GM18508 (cell line): ENCODE data around the gene TRAPPC13.
A peak's percentile ranks its signal among the peaks of the same experiment; 100 is the strongest.
"Not testable (repeated sequence)": the region's sequence is repeated elsewhere in the genome, so short reads cannot be mapped to it uniquely, and the experiment has no call there.

Experiments
- ATAC-seq: cut with Tn5 transposase; IDR thresholded peaks from one replicate; pipeline ENCODE4 v1.9.1; 2021; ENCODE audit warnings: moderate number of reproducible peaks; ENCODE audit not compliant: insufficient read depth, unreplicated experiment

TRAPPC13 gene

DNA sequence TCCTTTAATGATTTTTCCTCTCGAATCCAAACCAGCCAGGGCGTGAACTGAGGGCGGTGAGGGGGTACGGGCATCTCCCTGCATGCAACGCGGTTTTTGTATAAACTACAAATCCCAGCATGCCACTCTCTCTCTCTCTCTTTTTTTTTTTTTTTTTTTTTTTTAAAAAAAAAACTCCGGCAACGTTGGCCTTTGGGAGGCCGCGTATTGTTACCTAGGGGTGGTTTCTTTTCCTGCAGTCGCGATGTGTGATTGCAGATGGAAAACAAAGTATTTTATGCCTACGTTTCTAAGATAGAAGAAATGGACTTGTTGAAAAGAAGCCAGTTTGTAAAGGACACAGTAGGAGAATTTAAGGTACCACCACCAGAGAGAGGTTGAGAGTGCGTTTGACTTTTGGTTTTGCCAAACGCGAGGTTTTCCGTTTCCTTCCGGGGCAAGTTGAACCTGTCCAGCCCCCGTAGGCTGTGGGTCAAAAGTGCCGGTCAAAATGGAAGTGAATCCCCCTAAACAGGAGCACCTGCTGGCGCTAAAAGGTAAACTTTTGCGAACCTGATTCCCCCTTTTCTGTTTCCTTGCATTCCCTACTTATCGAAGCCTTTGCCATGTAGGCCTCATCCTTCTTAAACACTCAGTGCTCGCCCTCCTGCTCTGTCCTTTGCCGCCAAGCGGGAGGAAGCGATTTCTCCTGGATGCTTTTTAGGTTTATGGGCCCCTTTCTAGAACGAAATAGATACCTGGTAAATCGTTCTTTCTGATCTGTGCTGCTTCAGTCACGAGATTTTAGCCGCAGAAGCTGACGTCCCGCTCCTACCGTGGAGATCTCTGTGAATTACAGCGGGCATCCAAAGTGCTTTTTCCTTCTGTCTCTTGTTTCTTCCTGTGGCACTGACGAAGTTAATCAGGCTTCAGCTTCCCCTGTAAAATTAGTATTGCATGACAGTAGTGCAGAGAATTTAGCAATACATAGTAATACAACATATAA, at the start of gene TRAPPC13, which contains the start of gene SHLD3:
TSS of gene TRAPPC13 (plus strand) at position 457 of the 985 bp plus-strand sequence. CDS start at position 491, 34 bp downstream.
TSS of gene SHLD3 (plus strand) at position 457 of the 985 bp plus-strand sequence. CDS start 4,561 bp downstream, outside the sequence.
- ATAC-seq, result peak; percentile 56

DNA sequence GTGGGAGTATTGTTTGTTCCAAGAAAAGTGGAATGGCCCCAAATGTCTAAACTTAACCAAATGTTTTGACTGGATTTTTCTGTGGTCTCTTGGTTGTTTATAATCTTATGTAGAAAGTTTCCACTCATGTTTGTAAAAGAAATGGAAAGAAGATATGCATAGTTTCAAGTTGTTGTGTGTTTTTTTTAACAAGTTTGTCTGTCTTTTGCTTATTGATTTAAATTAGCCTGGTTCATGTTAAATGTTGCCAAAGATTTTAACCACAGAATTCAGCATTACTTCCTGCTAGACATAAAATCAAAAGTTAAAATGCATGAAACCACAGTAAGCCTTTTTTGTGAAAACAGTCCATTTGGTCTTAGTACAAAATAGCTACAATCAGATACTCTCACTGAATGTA, 47.7 kb upstream of the TRAPPC13 start:
- ATAC-seq, result no peak

DNA sequence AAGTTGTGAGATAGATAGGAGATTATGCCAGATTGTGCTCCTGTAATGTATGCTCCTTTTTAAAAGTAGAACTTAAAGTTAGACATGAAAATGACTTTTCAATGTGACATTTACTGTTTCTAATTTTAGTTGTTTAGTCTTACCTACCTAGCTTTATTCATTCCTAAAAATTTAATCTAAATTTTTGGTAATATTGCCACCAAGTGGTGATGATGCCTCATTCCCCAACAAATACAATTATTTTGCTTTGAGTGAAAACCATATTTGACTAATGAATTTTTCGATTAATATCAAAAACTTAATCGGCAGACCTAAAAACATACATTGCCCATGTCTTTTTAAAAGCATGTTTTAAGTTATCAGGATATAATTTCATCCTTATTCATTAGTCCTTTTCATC, 36.1 kb upstream of the TRAPPC13 start:
- ATAC-seq, result no peak

DNA sequence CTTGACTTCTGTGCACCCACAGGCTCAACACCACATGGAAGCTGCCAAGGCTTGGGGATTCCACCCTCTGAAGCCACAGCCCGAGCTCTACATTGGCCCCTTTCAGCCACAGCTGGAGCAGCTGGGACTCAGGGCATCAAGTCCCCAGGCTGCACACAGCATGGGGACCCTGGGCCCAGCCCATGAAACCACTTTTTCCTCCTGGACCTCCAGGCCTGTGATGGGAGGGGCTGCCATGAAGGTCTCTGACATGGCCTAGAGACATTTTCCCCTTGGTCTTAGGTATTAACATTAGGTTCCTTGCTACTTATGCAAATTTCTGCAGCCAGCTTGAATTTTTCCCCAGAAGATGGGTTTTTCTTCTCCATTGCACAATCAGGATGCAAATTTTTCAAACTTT, 23.1 kb upstream of the TRAPPC13 start:
- not testable (repeated sequence) for ATAC-seq

DNA sequence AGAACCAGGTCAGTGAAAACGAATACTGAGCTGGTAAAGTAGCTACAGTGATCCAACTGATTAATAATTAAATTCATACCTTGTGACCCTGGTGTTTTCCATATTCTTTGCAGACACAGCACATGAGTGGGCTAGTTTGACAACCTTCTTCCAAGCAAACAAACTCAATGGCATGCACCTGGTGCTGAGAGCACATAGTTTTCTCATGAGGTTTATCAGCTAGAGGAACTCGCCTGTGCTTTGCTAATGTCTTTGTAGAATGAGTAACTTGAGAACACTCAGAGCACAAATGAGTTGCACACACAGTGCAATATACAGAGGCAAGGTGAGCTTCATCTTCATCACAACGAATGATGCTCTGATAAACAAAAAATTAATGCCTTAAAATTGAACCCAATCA, 13.3 kb upstream of the TRAPPC13 start:
- ATAC-seq, result no peak

- no peak for ATAC-seq
Observed at GRCh38 chr5:65612298-65612907, 12.4 kb upstream of the TRAPPC13 start.

GRCh38 chr5:65620021-65620420, 4.8 kb upstream of the TRAPPC13 start:
- no peak for ATAC-seq

DNA sequence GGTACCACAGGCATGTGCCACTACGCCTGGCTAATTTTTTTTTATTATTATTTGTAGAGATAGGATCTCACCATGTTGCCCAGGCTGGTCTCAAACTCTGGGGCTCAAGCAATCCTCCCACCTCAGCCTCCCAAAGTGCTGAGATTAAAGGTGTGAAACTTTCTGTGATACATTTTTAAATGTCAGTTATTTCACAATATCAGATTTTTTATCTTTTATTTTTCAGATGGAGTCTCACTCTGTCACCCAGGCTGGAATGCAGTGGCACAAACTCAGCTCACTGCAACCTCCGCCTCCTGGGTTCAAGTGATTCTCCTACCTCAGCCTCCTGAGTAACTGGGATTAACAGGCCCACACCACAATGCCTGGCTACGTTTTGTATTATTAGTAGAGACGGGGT, 2.9 kb upstream of the TRAPPC13 start:
- not testable (repeated sequence) for ATAC-seq

DNA sequence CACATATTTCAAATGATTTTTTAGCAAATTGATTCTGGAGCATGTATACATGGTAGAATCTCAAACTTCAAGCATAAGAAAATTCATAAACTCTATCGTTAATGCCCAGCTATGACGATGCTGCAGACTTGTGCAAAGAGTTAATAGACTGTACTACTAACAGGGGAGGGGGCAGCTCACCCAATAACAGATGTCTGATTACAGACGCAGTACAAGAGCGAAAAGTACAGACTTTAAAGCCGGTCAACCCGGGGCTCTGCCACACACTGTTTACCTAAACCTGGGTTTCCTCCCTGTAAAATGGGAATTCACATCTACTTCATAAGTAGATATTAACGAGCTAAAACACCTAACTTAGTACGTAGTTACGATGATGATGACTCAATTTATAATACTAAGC, 1.3 kb upstream of the TRAPPC13 start:
- no peak for ATAC-seq

GRCh38 chr5:65624025-65624570, 729 bp upstream of the TRAPPC13 start, which contains the start of gene TRIM23:
Gene TRIM23, minus strand, starts transcription at chr5:65624333. Its CDS starts 59 bp downstream, at chr5:65624274.
- ATAC-seq, result peak; percentile 81

DNA sequence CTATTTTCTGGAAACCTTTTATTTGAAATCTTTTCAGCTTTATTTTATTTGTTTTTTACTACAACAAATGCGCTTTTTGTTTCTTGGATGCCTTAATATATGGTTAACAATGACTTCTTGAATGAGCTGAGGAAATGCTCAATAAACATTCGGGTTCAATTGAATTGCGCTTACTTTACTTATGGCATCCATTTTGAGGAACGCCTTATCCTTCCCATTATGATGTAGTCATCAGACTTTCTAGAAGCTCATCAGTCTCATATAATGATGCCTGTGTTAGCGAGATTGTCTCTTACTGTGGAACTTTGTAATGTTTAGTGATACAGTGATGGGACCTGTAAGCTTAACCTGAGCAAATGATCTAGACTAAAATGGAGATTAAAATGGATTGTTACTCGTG, 916 bp downstream of the TRAPPC13 start:
- no peak for ATAC-seq

GRCh38 chr5:65630981-65631380, 6.2 kb downstream of the TRAPPC13 start:
- ATAC-seq, result no peak

DNA sequence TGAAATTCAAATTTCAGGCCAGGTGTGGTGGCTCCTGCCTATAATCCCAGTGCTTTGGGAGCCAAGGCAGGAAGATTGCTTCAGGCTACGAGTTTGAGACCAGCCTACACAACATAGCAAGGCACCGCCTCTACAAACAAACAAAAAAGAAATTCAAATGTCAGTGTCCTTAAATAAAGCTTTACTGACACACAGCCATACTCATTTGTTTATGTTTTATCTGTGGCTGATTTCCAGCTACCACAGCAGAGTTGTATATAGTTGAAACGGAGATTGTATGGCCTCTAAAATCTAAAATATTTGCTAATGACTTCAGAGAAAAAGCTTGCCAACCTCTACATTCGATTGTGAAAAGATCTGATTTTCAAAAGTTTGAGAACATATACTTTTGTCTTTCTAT, 15.4 kb downstream of the TRAPPC13 start:
- no peak for ATAC-seq

DNA sequence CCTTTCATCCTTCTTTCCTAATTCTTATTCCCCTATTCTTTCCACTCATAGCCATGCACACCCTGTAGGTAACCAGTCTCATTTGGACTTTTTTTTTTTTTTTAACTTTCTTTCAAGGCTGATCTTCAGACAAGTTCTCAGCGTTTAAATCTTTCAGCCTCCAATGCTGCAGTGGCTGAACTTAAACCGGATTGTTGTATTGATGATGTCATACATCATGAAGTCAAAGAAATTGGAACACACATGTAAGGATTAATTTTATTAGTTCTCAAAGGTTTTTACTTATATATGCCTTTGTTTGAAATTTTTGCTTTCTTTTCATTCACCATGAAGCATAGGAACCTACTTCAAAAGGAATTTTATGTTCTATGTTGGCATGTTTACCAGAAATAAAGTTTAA, 22.1 kb downstream of the TRAPPC13 start:
- no peak for ATAC-seq

- no peak for ATAC-seq
Observed at GRCh38 chr5:65647941-65648340, 23.1 kb downstream of the TRAPPC13 start.

GRCh38 chr5:65651144-65651543, 26.3 kb downstream of the TRAPPC13 start:
- no peak for ATAC-seq

DNA sequence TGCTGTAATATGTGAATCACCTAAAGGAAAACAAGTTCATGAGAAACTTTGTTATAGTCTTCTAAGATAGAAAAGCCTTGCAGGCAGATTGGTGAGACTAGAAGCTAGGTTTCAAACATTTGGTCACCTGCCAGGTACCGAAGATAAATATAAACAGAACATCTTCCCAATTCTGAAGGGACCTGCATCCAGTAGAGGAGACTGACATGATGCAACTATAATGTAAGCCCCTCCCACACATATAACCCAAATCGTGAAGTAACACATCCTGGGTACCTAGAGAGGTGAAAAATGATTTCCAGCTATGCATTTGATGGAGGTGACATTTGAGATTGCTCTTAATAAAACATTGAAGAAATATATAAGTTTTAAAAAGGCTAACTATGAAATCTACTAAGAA, 29.9 kb downstream of the TRAPPC13 start:
- no peak for ATAC-seq

DNA sequence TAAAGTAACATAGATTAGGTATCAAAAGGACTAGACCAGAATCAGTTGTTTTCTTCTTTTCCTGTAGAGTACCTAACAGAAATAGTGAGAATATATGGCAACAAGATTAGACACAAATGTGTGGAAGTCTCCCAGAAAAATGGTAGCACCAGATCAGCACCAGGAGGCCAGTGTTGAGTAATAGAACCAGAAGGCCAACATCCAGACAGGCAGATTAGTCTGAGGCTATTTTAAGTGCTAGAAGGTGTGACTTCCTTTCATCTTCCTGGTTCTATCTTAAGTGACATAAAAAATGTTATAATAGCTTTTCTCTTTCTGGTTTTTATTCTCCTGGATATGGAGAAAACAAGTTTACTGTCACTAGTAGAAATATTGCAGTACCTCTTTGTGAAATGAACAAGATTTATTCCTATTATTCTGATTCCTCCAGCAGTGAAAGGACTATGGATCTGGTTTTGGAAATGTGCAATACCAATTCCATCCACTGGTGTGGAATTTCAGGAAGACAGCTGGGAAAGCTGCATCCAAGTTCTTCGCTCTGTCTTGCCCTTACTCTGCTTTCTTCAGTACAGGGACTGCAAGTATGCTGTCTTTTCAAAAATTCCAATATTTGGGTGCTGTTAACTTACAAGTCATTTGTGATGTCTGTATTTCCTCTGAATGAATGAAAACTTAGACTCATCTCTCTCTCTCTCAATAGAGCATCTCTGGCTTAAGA, 39.1 kb downstream of the TRAPPC13 start:
- no peak for ATAC-seq

GRCh38 chr5:65668696-65669095, 43.9 kb downstream of the TRAPPC13 start:
- ATAC-seq, result no peak

DNA sequence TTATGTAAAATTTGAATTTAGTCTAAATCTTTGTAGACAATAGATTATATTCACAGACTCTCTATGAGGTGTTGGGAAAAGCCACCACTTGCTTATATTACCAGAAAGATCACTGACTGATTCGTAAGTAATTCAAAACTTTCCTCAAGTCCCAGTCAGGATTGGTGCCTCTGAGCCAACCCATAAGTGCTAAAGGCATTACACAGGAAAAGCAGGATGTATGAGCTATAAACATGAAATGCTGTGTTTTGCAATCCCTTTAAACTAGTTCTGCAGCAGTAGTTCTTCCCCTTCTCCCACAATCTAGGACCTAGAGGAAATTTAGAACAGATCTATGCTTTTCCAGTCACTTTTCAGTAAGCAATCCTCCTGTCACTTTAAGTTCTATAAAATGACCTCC, 48.0 kb downstream of the TRAPPC13 start:
- no peak for ATAC-seq
